Left lobe of liver (tissue), 2 donors: ENCODE data around the gene RPS29. TPM values are rescaled to one million over a fixed set of nuclear protein-coding genes. Genes with fewer than 3 reads are reported as not detected.
"Not testable (repeated sequence)": the region's sequence is repeated elsewhere in the genome, so short reads cannot be mapped to it uniquely, and the experiment has no call there.

Source experiments
- ATAC-seq: fragments of 200-7000 bp; cut with Tn5 transposase; one replicate; pipeline ENCODE4 v1.9.1; 2020; ENCODE audit warnings: mild to moderate bottlenecking, moderate library complexity
- DNase-seq: peaks from one replicate; pipeline ENCODE4 v3.0.0-alpha.2; 2020; ENCODE audit warnings: low spot score
- total RNA-seq: library from RNA; stranded (reverse); gene quantifications from one replicate; pipeline ENCODE4 v1.2.1, GENCODE V29; 2021
- donor health status: DM: no; HTN: no; CAD: no; lungs with moderate emphysema.
- donor health status: DM: no; HTN: yes; CAD: no.

Gene RPS29
- total RNA-seq = 469 TPM

GRCh38 chr14:49585803-49586672, at the start of gene RPS29:
Gene RPS29, minus strand, starts transcription at chr14:49586380. Its CDS starts 34 bp downstream, at chr14:49586346.
- DNase-seq (peak; percentile 99), ATAC-seq (peak; percentile 88)

GRCh38 chr14:49634547-49635334, 48.6 kb upstream of the RPS29 start, which contains the start of gene DNAAF2:
Gene DNAAF2, minus strand, starts transcription at chr14:49635244. Its CDS starts 95 bp downstream, at chr14:49635149.
- DNase-seq (peak; percentile 67), ATAC-seq (peak; percentile 52)

GRCh38 chr14:49633640-49634546, 47.7 kb upstream of the RPS29 start:
- ATAC-seq = peak; percentile 89
- peak; percentile 93 for DNase-seq

- DNase-seq (no peak), ATAC-seq (no peak)
Observed at GRCh38 chr14:49623941-49624839, 38.0 kb upstream of the RPS29 start.

GRCh38 chr14:49623387-49623786, 37.2 kb upstream of the RPS29 start:
- DNase-seq (no peak), ATAC-seq (no peak)

- DNase-seq = no peak
- no peak for ATAC-seq
Observed at GRCh38 chr14:49622022-49622607, 35.9 kb upstream of the RPS29 start.

GRCh38 chr14:49621114-49621881, 35.1 kb upstream of the RPS29 start:
- peak; percentile 66 for DNase-seq
- ATAC-seq = peak; percentile 42

- ATAC-seq (peak; percentile 94), DNase-seq (peak; percentile 100)
Observed at GRCh38 chr14:49620182-49621113, 34.3 kb upstream of the RPS29 start, which contains the start of the genes MGAT2 and RPL36AL. Gene MGAT2, plus strand, starts transcription at chr14:49620799. Its CDS starts 470 bp downstream, at chr14:49621269. Gene RPL36AL, minus strand, starts transcription at chr14:49620626. Its CDS starts 1,522 bp downstream, at chr14:49619104.

GRCh38 chr14:49619730-49620129, 33.5 kb upstream of the RPS29 start:
- DNase-seq = no peak
- no peak for ATAC-seq

- ATAC-seq = not testable (repeated sequence)
Observed at GRCh38 chr14:49619273-49619672, 33.1 kb upstream of the RPS29 start.

GRCh38 chr14:49617852-49618519, 31.8 kb upstream of the RPS29 start:
- DNase-seq (no peak), ATAC-seq (no peak)

More at GRCh38 chr14:49619273-49619672, 33.1 kb upstream of the RPS29 start:
- DNase-seq = not testable (repeated sequence)

- ATAC-seq (no peak), DNase-seq (no peak)
Observed at GRCh38 chr14:49615776-49616175, 29.6 kb upstream of the RPS29 start.

GRCh38 chr14:49614196-49614595, 28.0 kb upstream of the RPS29 start:
- no peak for ATAC-seq
- DNase-seq = no peak

GRCh38 chr14:49612671-49613070, 26.5 kb upstream of the RPS29 start:
- ATAC-seq = no peak
- no peak for DNase-seq

- no peak for ATAC-seq
- no peak for DNase-seq
Observed at GRCh38 chr14:49612251-49612650, 26.1 kb upstream of the RPS29 start.

GRCh38 chr14:49607583-49607982, 21.4 kb upstream of the RPS29 start:
- DNase-seq = no peak
- no peak for ATAC-seq
